HG03469 (cell line): Measurements from ENCODE around the gene METTL4.
A peak's percentile ranks its signal among the peaks of the same experiment; 100 is the strongest.

Experiments
- ATAC-seq: cut with Tn5 transposase; IDR thresholded peaks from one replicate; pipeline ENCODE4 v1.9.1; 2021; ENCODE audit warnings: mild to moderate bottlenecking, moderate library complexity, moderate number of reproducible peaks; ENCODE audit not compliant: unreplicated experiment

METTL4 gene

GRCh38 chr18:2568129-2568528 is 3.2 kb downstream of the METTL4 start:
- no peak for ATAC-seq

- no peak for ATAC-seq
These were observed 6.9 kb downstream of the METTL4 start for GRCh38 chr18:2564373-2564772.

GRCh38 chr18:2559249-2559648 is 12.1 kb downstream of the METTL4 start:
- ATAC-seq, result no peak

- ATAC-seq, result no peak
These were observed 13.8 kb downstream of the METTL4 start for GRCh38 chr18:2557536-2557935.

GRCh38 chr18:2555895-2556294 is 15.4 kb downstream of the METTL4 start:
- no peak for ATAC-seq

- ATAC-seq, result no peak
These were observed 16.6 kb downstream of the METTL4 start for GRCh38 chr18:2554696-2555095.

GRCh38 chr18:2551425-2551824 is 19.9 kb downstream of the METTL4 start:
- ATAC-seq, result no peak

- ATAC-seq, result no peak
These were observed 21.8 kb downstream of the METTL4 start for GRCh38 chr18:2549462-2549861.

- ATAC-seq, result no peak
These were observed 23.7 kb downstream of the METTL4 start for GRCh38 chr18:2547477-2548087.

GRCh38 chr18:2545155-2545554 is 26.1 kb downstream of the METTL4 start:
- no peak for ATAC-seq

- ATAC-seq, result peak; percentile 81
These were observed 29.3 kb downstream of the METTL4 start for GRCh38 chr18:2541925-2542563.

- no peak for ATAC-seq
These were observed 30.7 kb downstream of the METTL4 start for GRCh38 chr18:2540575-2540974.

GRCh38 chr18:2538844-2539243 is 32.5 kb downstream of the METTL4 start:
- no peak for ATAC-seq

GRCh38 chr18:2538236-2538635 is 33.1 kb downstream of the METTL4 start:
- no peak for ATAC-seq

- ATAC-seq, result no peak
These were observed 34.0 kb downstream of the METTL4 start for GRCh38 chr18:2537296-2537695.

GRCh38 chr18:2536493-2536892 is 34.8 kb downstream of the METTL4 start:
- ATAC-seq, result no peak

GRCh38 chr18:2536063-2536462 is 35.2 kb downstream of the METTL4 start:
- ATAC-seq, result no peak

GRCh38 chr18:2535419-2535910 is 35.8 kb downstream of the METTL4 start:
- no peak for ATAC-seq

- no peak for ATAC-seq
These were observed 36.4 kb downstream of the METTL4 start for GRCh38 chr18:2534906-2535305.

GRCh38 chr18:2532797-2533196 is 38.5 kb downstream of the METTL4 start:
- no peak for ATAC-seq

GRCh38 chr18:2531751-2532150 is 39.6 kb downstream of the METTL4 start:
- no peak for ATAC-seq

GRCh38 chr18:2529154-2529553 is 42.2 kb downstream of the METTL4 start:
- ATAC-seq, result no peak

GRCh38 chr18:2526329-2526728 is 45.0 kb downstream of the METTL4 start:
- ATAC-seq, result no peak
